ENCODE results near the gene APLF. TPM values are rescaled to one million over a fixed set of nuclear protein-coding genes. Genes with fewer than 3 reads are reported as not detected.
A peak's percentile ranks its signal among the peaks of the same experiment; 100 is the strongest.

APLF gene
- total and polyA plus RNA-seq, 10 of the 15 experiments (the other 5 are each of a cell fraction or from before 2014, with no cell fraction given): 0.66 to 2.8 (median 1.8) TPM

GRCh38 chr2:68418855-68419254 is 48.5 kb upstream of the APLF start (continued):
- no peak for TF ChIP-seq SP1 (IDR thresholded peaks at IDR 0.05; ENCODE audit: low read depth, low read length)
- no peak for TF ChIP-seq YY1 (IDR thresholded peaks at IDR 0.05; ENCODE audit: low read depth, low read length)
- TF ChIP-seq CHD2 (IDR thresholded peaks at IDR 0.05; ENCODE audit: borderline replicate concordance, low read depth, low read length): no peak
- TF ChIP-seq LARP7 (IDR thresholded peaks at IDR 0.05): 0 out of 2 replicates have a peak, but pooled peaks have one; percentile 29
- no peak for TF ChIP-seq TCF7 (IDR thresholded peaks at IDR 0.05; ENCODE audit: borderline replicate concordance)
- TF ChIP-seq MLLT1 (IDR thresholded peaks at IDR 0.05): no peak
- no peak for TF ChIP-seq NFYB (IDR thresholded peaks at IDR 0.05; ENCODE audit: insufficient read depth, low read depth, low read length)
- TF ChIP-seq NR2C1 (IDR thresholded peaks at IDR 0.05): no peak
- no peak for TF ChIP-seq POLR2AphosphoS2 (IDR thresholded peaks at IDR 0.05; ENCODE audit: low read depth, low read length)
- peak; percentile 19; the same call in 1 of the 2 replicates for TF ChIP-seq EED (IDR thresholded peaks at IDR 0.05; ENCODE audit: low read depth)
- no peak for TF ChIP-seq SMARCA5 (IDR thresholded peaks at IDR 0.05)
- no peak for TF ChIP-seq FOS (IDR thresholded peaks at IDR 0.05; ENCODE audit: borderline replicate concordance, extremely low read depth, insufficient read length)

- ATAC-seq (no peak), FAIRE-seq (no peak), DNase-seq (ENCODE audit: low read depth, low spot score) (no peak)
- POLR2A ChIA-PET: interaction anchor here (1.0 to 1.2 kb wide), 3 partner anchors 9 to 54 kb away, joined by 3 to 8 read pairs (median 3); no protein-coding TSS in a partner anchor
- TF ChIP-seq CEBPB (IDR thresholded peaks at IDR 0.05; ENCODE audit: borderline replicate concordance in 1 of 2, low read depth in 2 of 2, low read length in 2 of 2) (peak in 1 of 2 experiments; percentile 80; a peak in 2 of 4 replicates), RELA (IDR thresholded peaks at IDR 0.05; ENCODE audit: borderline replicate concordance, partially characterized antibody) (no peak)
- H3K4me3 ChIP-seq: no peak overlapping the region
- H3K27ac ChIP-seq (ENCODE audit: control insufficient read depth, insufficient read depth): no peak overlapping the region
- H3K27me3 ChIP-seq (replicated peaks in 1 of 2; ENCODE audit: control insufficient read depth in 2 of 2, insufficient read depth in 2 of 2, low read length in 1 of 2): no peaks in the 10 kb centered on the region; a peak in 1 of 4 replicates
- intact Hi-C loops (cut with micrococcal nuclease; ENCODE audit: unreplicated experiment): no loop called here
- H3K79me2 ChIP-seq (ENCODE audit: control insufficient read depth, insufficient read depth, low read length): no peaks in the 10 kb centered on the region; the same call in 1 of the 2 replicates
- 35% methylated on average over 3 of the region's 3 CpGs for WGBS (ENCODE audit: insufficient coverage, insufficient replicate concordance, low lambda C conversion rate, missing lambda C conversion rate)
- RAD21 ChIA-PET (ENCODE audit: unreplicated experiment): interaction anchor here (1.3 kb wide), 1 partner anchor 17 kb away, joined by 3 read pairs; no protein-coding TSS in a partner anchor
- SMC1A ChIA-PET (ENCODE audit: uncharacterized antibody, unreplicated experiment): interaction anchor here (0.9 to 11.3 kb wide), 5 partner anchors 8 to 34 kb away, joined by 3 to 207 read pairs (median 6); no protein-coding TSS in a partner anchor
- H4K20me1 ChIP-seq (ENCODE audit: control insufficient read depth, insufficient read depth): no peaks in the 10 kb centered on the region
- H3K9me3 ChIP-seq (replicated peaks; ENCODE audit: control insufficient read depth, insufficient read depth, low read length): peaks cover 2% of the 10 kb centered on the region; the same call in 1 of the 3 replicates
- H3K36me3 ChIP-seq (ENCODE audit: control insufficient read depth in 2 of 2, insufficient read depth in 2 of 2, low read length in 1 of 2): no peaks in the 10 kb centered on the region
- CTCF ChIA-PET: interaction anchor here (2.8 kb wide), 1 partner anchor 8 kb away, joined by 16 read pairs; no protein-coding TSS in a partner anchor
- H2AFZ ChIP-seq (ENCODE audit: control insufficient read depth, low read depth, low read length): no peak overlapping the region
- H3K9ac ChIP-seq (ENCODE audit: control insufficient read depth, insufficient read depth, low read length): no peak overlapping the region
- no peak overlapping the region for H3K4me2 ChIP-seq (ENCODE audit: control insufficient read depth, insufficient read depth)
- in situ Hi-C loops (cut with MboI): no loop called here
- BruUV-seq (replicated peaks): no TSS peak
- H3K4me1 ChIP-seq (ENCODE audit: control insufficient read depth, insufficient read depth, low read length): peaks cover 48% of the 10 kb centered on the region
These were observed 47.0 kb upstream of the APLF start for GRCh38 chr2:68420254-68420910.

Measured in GM12878 (cell line).